Ishikawa (cell line): ENCODE measurements around the gene POLD1.

ENCODE experiments used
- CEBPB ChIP-seq: IDR thresholded peaks from 2 replicates; pipeline ENCODE4 v1.6.1; 2012
- CREB1 ChIP-seq: IDR thresholded peaks from 2 replicates; pipeline ENCODE4 v1.6.1; 2012; ENCODE audit warnings: low read depth
- EGR1 ChIP-seq: IDR thresholded peaks from 2 replicates; pipeline ENCODE4 v1.6.1; 2012
- EP300 ChIP-seq: IDR thresholded peaks from 2 replicates; pipeline ENCODE4 v1.6.1; 2012; ENCODE audit warnings: borderline replicate concordance
- FOXM1 ChIP-seq: IDR thresholded peaks from 2 replicates; pipeline ENCODE4 v1.6.1; 2012; ENCODE audit warnings: low read depth, borderline replicate concordance
- MAX ChIP-seq: IDR thresholded peaks from 2 replicates; pipeline ENCODE4 v1.6.1; 2012
- NFIC ChIP-seq: IDR thresholded peaks from 2 replicates; pipeline ENCODE4 v1.6.1; 2012
- RAD21 ChIP-seq: IDR thresholded peaks from 2 replicates; pipeline ENCODE4 v1.6.1; 2012; ENCODE audit warnings: low read depth
- REST ChIP-seq: IDR thresholded peaks from 2 replicates; pipeline ENCODE4 v1.6.1; 2012; ENCODE audit warnings: low read depth, mild to moderate bottlenecking
- TAF1 ChIP-seq: IDR thresholded peaks from 2 replicates; pipeline ENCODE4 v1.6.1; 2012; ENCODE audit warnings: low read depth, mild to moderate bottlenecking
- TCF12 ChIP-seq: IDR thresholded peaks from 2 replicates; pipeline ENCODE4 v1.6.1; 2012; ENCODE audit warnings: low read depth
- TEAD4 ChIP-seq: IDR thresholded peaks from 2 replicates; pipeline ENCODE4 v1.6.1; 2012
- USF1 ChIP-seq: IDR thresholded peaks from 2 replicates; pipeline ENCODE4 v1.6.1; 2012
- YY1 ChIP-seq: IDR thresholded peaks from 2 replicates; pipeline ENCODE4 v1.6.1; 2012; ENCODE audit warnings: low read depth
- ZBTB7A ChIP-seq: IDR thresholded peaks from 2 replicates; pipeline ENCODE4 v1.6.1; 2012; ENCODE audit warnings: low read depth

POLD1 gene

GRCh38 chr19:50406156-50406820, 22.1 kb downstream of the POLD1 start:
- TF ChIP-seq TEAD4 (no peak), TCF12 (no peak), CEBPB (no peak), CREB1 (no peak), TAF1 (no peak), RAD21 (no peak), MAX (no peak), ZBTB7A (no peak)

DNA sequence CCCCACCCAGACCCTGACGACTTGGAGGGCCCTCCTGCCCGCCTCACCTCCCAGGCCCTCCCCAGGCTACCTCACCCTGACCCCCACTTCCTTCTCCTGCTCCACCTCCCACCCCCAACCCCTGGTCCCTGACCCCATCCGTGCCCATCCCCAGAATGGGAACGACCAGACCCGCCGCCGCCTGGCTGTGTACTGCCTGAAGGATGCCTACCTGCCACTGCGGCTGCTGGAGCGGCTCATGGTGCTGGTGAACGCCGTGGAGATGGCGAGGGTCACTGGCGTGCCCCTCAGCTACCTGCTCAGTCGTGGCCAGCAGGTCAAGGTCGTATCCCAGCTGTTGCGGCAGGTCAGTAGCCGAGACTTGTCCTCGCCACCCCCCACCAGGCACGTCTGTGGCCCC, 22.7 kb downstream of the POLD1 start:
- TF ChIP-seq EP300 (no peak), USF1 (no peak), YY1 (no peak)

- no peak for TF ChIP-seq CREB1
- TF ChIP-seq NFIC, result no peak
- TF ChIP-seq YY1, result no peak
- no peak for TF ChIP-seq MAX
- TF ChIP-seq REST, result no peak
- TF ChIP-seq FOXM1, result no peak
- no peak for TF ChIP-seq EGR1
- no peak for TF ChIP-seq ZBTB7A
- no peak for TF ChIP-seq TCF12
- TF ChIP-seq USF1, result no peak
- TF ChIP-seq RAD21, result no peak
- TF ChIP-seq TAF1, result no peak
- no peak for TF ChIP-seq TEAD4
- no peak for TF ChIP-seq EP300
- TF ChIP-seq CEBPB, result no peak
These were observed 25.2 kb downstream of the POLD1 start for GRCh38 chr19:50409347-50409746.

DNA sequence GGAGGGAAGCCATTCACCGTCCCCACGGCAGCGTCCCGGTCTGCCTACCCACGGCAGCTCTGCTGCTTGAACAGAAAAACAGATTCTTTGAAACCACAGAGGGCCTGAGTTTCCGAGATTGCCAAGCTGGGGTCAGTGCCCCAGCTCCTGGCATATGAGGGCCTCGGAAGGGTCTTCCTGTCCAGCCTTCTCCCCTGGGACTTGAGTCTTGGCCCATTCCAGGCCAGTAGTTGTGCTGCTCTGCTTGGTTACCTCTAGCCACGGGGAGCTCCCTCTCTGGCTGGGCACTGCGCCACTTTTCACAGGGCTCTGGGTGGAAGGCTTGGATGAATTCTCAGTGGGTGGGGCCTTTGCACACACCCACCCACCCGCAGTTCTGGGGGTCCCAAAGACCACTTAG, 26.0 kb downstream of the POLD1 start:
- TF ChIP-seq EGR1, result no peak

DNA sequence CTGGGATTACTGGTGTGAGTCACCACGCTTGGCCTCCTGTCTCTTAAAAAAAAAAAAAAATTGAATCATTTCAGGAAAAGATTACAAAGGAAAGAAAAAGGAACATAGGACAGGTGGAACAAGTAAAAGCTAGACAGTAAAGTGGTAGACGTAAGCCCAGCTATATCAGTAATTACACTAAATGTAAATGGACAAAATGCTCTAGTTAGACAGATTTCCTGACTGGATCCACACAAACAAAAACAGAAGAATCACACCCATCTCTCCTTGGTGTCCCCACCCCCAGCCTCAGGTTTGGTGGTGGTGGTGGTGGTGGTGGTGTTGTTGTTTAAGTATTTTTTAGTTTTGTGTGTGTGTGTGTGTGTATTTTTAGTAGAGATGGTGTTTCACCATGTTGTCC, 28.3 kb downstream of the POLD1 start:
- TF ChIP-seq YY1, result no peak
- TF ChIP-seq TAF1, result no peak
- TF ChIP-seq RAD21, result no peak
- TF ChIP-seq FOXM1, result no peak
- TF ChIP-seq USF1, result no peak
- TF ChIP-seq MAX, result no peak
- no peak for TF ChIP-seq EGR1
- no peak for TF ChIP-seq TEAD4
- no peak for TF ChIP-seq EP300

- TF ChIP-seq TAF1 (no peak), YY1 (no peak), ZBTB7A (no peak), RAD21 (no peak)
These were observed 28.9 kb downstream of the POLD1 start for GRCh38 chr19:50413096-50413495.

DNA sequence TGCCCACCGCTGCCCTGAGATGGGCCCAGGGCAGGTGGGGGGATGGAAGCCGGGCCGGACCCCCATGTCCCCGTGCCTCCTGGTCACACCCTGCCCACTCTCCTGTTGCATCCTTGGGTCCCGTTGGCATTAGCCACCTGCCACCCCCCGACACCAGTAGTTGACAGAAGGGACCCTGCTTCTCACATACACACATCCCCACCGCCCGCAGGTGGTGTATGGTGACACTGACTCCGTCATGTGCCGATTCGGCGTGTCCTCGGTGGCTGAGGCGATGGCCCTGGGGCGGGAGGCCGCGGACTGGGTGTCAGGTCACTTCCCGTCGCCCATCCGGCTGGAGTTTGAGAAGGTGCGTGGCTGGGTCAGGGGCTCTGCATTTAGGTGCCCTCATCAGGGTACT, 29.4 kb downstream of the POLD1 start:
- TF ChIP-seq MAX (no peak), RAD21 (no peak), TAF1 (no peak), CEBPB (no peak), REST (no peak), CREB1 (no peak), YY1 (no peak), FOXM1 (no peak), TEAD4 (no peak), TCF12 (no peak), EGR1 (no peak), NFIC (no peak), EP300 (no peak), USF1 (no peak)
